Regular cardiac myocyte (primary cell): ENCODE data around the gene BRAT1. TPM values are rescaled to one million over a fixed set of nuclear protein-coding genes. Genes with fewer than 3 reads are reported as not detected.

Source experiments
- total RNA-seq: library from RNA; depleted of rRNA; stranded (reverse); fragments of >200 nt; gene quantifications from 2 replicates; pipeline ENCODE4 v1.2.3, GENCODE V29; 2014

BRAT1 gene
- total RNA-seq: 19.2 and 25.5 TPM in 2 replicates

GRCh38 chr7:2555121-2556052 is at the start of gene BRAT1:
BRAT1 (minus strand) TSS chr7:2555524; CDS start chr7:2554431, 1,093 bp downstream.

GRCh38 chr7:2558629-2559282 is 3.4 kb upstream of the BRAT1 start, which contains the start of gene IQCE:
IQCE (plus strand) TSS chr7:2558979; CDS start chr7:2559182, 203 bp downstream.

GRCh38 chr7:2519119-2519930 is 36.0 kb downstream of the BRAT1 start, which contains the start of gene LFNG:
LFNG (plus strand) TSS chr7:2519774; CDS start chr7:2519862, 88 bp downstream.

Other genes with a start within 250 kb of the BRAT1 start
- gene SNX8, start 241.1 kb downstream of the BRAT1 start, total RNA-seq: 11.3 and 24.2 TPM in 2 replicates
- 199 and 264 TPM in 2 replicates for gene EIF3B, start 200.7 kb downstream of the BRAT1 start, total RNA-seq
- gene CHST12, start 151.9 kb downstream of the BRAT1 start, total RNA-seq: 2.8 and 6.1 TPM in 2 replicates
- not detected in 2 replicates for gene GRIFIN, start 79.1 kb downstream of the BRAT1 start, total RNA-seq
- gene LFNG, start 35.8 kb downstream of the BRAT1 start, total RNA-seq: 16.3 and 17.1 TPM in 2 replicates
- gene IQCE, start 3.5 kb upstream of the BRAT1 start, total RNA-seq: 5.9 and 7.5 TPM in 2 replicates
- gene TTYH3, start 76.5 kb upstream of the BRAT1 start, total RNA-seq: 17.2 and 25.9 TPM in 2 replicates
- under 0.01 and 1.4 TPM in 2 replicates for gene AMZ1, start 132.7 kb upstream of the BRAT1 start, total RNA-seq